Uterus (tissue), 4 donors: Measurements from ENCODE around the gene DUSP22. TPM values are rescaled to one million over a fixed set of nuclear protein-coding genes. Genes with fewer than 3 reads are reported as not detected.

ENCODE experiments used
- DNase-seq, 2 donors: peaks; one replicate each; pipeline ENCODE4 v3.0.0-alpha.2; 2019 to 2020
- H3K27ac ChIP-seq, 2 donors: fragments of 200-600 bp; sonication (generic); 1 replicate in 1 of 2; 2 replicates in 1 of 2; pipeline ENCODE4 v1.5.1; 2016 to 2018
- H3K27me3 ChIP-seq, 2 donors: fragments of 200-600 bp; sonication (generic); one replicate each; pipeline ENCODE4 v1.5.1; 2018 to 2019; ENCODE audit warnings: control low read depth in 1 of 2
- H3K36me3 ChIP-seq, 2 donors: fragments of 200-600 bp; sonication (generic); one replicate each; pipeline ENCODE4 v1.5.1; 2019; ENCODE audit warnings: control low read depth in 1 of 2
- H3K4me1 ChIP-seq, 2 donors: fragments of 200-600 bp; sonication (generic); one replicate each; pipeline ENCODE4 v1.5.1; 2018 to 2019; ENCODE audit warnings: control low read depth in 1 of 2
- H3K4me3 ChIP-seq, 2 donors: fragments of 200-600 bp; sonication (generic); 1 replicate in 1 of 2; 2 replicates in 1 of 2; pipeline ENCODE4 v1.5.1; 2018 to 2019; ENCODE audit warnings: mild to moderate bottlenecking in 1 of 2
- H3K9me3 ChIP-seq, 2 donors: fragments of 200-600 bp; sonication (generic); one replicate each; pipeline ENCODE4 v1.5.1; 2019; ENCODE audit warnings: control low read depth in 1 of 2
- CTCF ChIP-seq, 4 experiments: fragments of 200-600 bp in 2 of 4; fragments of 450-650 bp in 2 of 4; sonication (generic) in 2 of 4; IDR thresholded peaks; one replicate each; pipeline ENCODE4 v1.5.1; 2016 to 2019; ENCODE audit warnings: antibody characterized with exemption in 4 of 4, mild to moderate bottlenecking in 2 of 4, moderate library complexity in 1 of 4
- POLR2A ChIP-seq, 2 donors: fragments of 450-650 bp; IDR thresholded peaks; one replicate each; pipeline ENCODE4 v1.6.1; 2016; ENCODE audit warnings: antibody characterized with exemption in 2 of 2, mild to moderate bottlenecking in 1 of 2, moderate library complexity in 1 of 2
- intact Hi-C: fragments of 100-400 bp; cut with DNase I; formaldehyde crosslinking; loops from one replicate; pipeline ENCODE4 v1.15.1; 2023; ENCODE audit warnings: low total_unique reads
- total RNA-seq, 4 donors: library from RNA; depleted of rRNA in 3 of 4; stranded (reverse); fragments of >200 nt in 3 of 4; gene quantifications; one replicate each; pipeline versions ENCODE4 v1.1.0 to v1.2.4, GENCODE V29; 2014 to 2023
- donor health status: DM: yes; HTN: yes; CAD: no.

DUSP22 gene
- total RNA-seq, 4 donors from 2014 or later: 22.8 to 78.5 (median 46.0) TPM

- H3K4me1 ChIP-seq: no peaks in the 10 kb centered on the region
- H3K9me3 ChIP-seq: no peaks in the 10 kb centered on the region
- no peak overlapping the region for H3K27ac ChIP-seq
- no peaks in the 10 kb centered on the region for H3K36me3 ChIP-seq
- TF ChIP-seq CTCF (IDR thresholded peaks at IDR 0.05): no peak
- TF ChIP-seq POLR2A (IDR thresholded peaks at IDR 0.05): no peak
- H3K4me3 ChIP-seq: no peak overlapping the region
- no peaks in the 10 kb centered on the region for H3K27me3 ChIP-seq
- no peak for DNase-seq
- intact Hi-C loops: no loop called here
Observed at GRCh38 chr6:380234-381218, 88.2 kb downstream of the DUSP22 start.

- Histone ChIP-seq H3K4me1 (no peaks in the 10 kb centered on the region), H3K27me3 (no peaks in the 10 kb centered on the region), H3K27ac (no peak overlapping the region), H3K36me3 (no peaks in the 10 kb centered on the region), H3K4me3 (no peak overlapping the region), H3K9me3 (no peaks in the 10 kb centered on the region)
- intact Hi-C loops: no loop called here
- no peak for TF ChIP-seq CTCF (IDR thresholded peaks at IDR 0.05)
- no peak for TF ChIP-seq POLR2A (IDR thresholded peaks at IDR 0.05)
- DNase-seq: no peak
Observed at GRCh38 chr6:381742-382461, 89.6 kb downstream of the DUSP22 start.

- Histone ChIP-seq H3K27ac (no peak overlapping the region), H3K36me3 (no peaks in the 10 kb centered on the region), H3K27me3 (no peaks in the 10 kb centered on the region), H3K9me3 (no peaks in the 10 kb centered on the region), H3K4me3 (no peak overlapping the region), H3K4me1 (no peaks in the 10 kb centered on the region)
- intact Hi-C loops: no loop called here
- DNase-seq: no peak
- no peak for TF ChIP-seq CTCF (IDR thresholded peaks at IDR 0.05)
- no peak for TF ChIP-seq POLR2A (IDR thresholded peaks at IDR 0.05)
Observed at GRCh38 chr6:382883-383810, 90.9 kb downstream of the DUSP22 start.

- peaks cover 0 to under 1% of the 10 kb centered on the region in 2 donors for H3K27me3 ChIP-seq
- H3K36me3 ChIP-seq: no peaks in the 10 kb centered on the region
- H3K9me3 ChIP-seq: no peaks in the 10 kb centered on the region
- intact Hi-C loops: no loop called here
- no peaks in the 10 kb centered on the region for H3K4me1 ChIP-seq
- DNase-seq: no peak
- H3K27ac ChIP-seq: no peak overlapping the region
- no peak for TF ChIP-seq POLR2A (IDR thresholded peaks at IDR 0.05)
- no peak for TF ChIP-seq CTCF (IDR thresholded peaks at IDR 0.05)
- no peak overlapping the region for H3K4me3 ChIP-seq
Observed at GRCh38 chr6:383856-384255, 91.6 kb downstream of the DUSP22 start.
